ENCODE results near the gene CDH12. TPM values are rescaled to one million over a fixed set of nuclear protein-coding genes. Genes with fewer than 3 reads are reported as not detected.

The CDH12 gene
- total RNA-seq, 1 donor from 2014 or later: not detected

DNA sequence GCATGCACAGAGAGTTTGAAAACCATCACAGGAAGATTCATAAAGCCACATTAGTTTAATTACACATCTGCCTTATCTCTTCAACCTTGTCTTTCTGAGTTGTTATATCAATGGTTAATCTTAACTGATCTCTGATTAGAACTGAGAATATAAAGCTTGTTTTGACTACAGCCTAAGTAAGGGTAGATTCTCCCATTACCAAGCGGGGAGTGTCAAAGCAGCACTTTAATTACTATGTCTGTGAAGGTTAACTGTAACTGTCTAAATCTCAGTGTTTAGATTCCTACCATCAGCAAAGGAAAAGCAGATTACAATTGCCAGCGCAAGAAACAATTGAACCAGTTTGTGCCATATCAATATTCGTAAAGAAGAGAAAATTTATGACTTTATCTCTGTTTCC, 348.7 kb downstream of the CDH12 start:
- DNase-seq (no peak), ATAC-seq (no peak)
- intact Hi-C loops (cut with micrococcal nuclease): no loop called here

DNA sequence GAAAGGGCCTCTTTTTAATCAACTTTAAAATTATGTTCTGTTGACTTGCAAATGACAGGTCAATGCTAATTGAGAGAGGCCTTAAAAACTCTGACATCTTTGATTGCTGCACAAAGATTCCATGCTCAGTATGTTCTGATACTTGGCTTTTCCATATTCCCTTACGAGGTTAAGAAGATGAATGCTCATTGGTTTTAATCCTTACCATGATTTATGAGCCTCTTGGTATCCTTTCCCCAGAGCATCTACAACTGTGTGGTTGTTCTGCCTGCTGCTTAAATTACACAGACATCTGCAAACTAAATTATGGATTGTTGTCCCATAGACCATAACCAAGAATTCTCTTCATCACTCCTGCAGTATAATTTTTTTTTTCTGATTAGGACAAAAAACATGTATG, 352.6 kb downstream of the CDH12 start:
- DNase-seq (no peak), ATAC-seq (no peak)
- intact Hi-C loops (cut with micrococcal nuclease): no loop called here

DNA sequence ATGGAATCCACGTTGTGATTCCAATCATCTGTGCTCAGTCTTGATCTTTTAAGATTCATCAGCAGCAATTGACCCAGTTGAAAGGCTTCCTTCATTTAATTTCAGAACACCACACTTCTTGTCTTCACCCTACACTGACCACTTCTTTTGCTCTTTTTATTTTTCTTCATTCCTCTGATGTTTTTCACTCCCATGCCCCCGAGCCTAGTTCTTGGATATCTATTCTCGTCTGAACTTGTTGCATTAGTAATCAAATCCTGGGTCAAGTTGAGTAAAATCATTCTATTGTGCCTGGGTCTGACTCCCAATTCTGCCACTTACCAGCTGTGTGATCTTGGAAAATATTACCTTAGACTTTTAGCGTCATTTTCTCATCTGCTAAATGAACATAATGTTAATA, 356.5 kb downstream of the CDH12 start:
- intact Hi-C loops (cut with micrococcal nuclease): no loop called here
- DNase-seq (no peak), ATAC-seq (no peak)

DNA sequence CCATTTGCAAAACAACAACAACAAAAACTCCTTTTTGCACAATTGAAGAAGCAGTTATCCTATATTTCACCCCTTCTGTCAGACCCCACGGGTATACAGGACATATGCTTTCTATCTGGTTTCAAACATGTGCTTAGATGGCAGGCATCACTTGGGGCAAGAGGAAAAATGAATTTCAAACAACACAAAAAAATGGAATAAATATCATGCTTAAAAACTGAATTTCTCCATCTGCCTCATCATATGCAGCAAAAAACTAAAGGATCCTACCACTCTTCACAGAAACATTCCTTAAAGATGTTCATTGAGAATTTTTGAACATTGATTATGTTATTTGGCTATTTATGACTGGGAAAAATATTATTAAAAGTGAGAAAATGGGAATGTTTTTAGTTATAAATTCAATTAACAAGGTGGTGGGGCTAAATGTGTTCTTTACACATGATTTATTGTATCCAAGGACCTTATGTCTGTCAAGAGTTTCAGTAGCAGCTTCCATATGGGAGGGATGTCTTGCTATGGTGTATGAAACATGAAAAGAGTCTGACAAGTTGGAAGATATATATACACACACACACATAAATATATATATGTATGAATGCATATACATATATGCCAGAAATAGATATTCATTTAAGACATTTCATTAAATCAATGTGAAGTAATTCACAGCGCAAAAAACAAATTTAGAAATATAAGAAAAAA, 358.0 kb downstream of the CDH12 start:
- DNase-seq: no peak
- intact Hi-C loops (cut with micrococcal nuclease): no loop called here
- ATAC-seq: no peak

DNA sequence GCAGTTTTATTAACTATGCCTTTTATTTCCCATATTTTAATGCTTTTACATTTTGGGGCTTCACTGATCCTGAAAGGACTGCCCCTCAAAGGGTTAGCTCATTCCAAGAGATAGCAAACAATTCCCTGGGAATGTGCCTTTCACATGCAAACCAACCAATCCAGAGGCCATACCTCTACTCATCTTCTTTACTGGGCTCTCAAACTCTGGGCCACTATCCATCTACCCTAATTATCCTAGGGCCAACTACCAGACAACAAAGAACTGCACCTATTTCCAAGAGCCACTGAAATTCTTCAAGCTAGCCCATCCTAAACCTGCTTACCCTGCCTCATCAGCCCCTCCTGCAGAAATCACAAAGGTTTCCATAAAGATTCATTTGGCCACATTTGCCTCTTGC, 364.7 kb downstream of the CDH12 start:
- no peak for DNase-seq
- ATAC-seq: no peak
- intact Hi-C loops (cut with micrococcal nuclease): no loop called here

DNA sequence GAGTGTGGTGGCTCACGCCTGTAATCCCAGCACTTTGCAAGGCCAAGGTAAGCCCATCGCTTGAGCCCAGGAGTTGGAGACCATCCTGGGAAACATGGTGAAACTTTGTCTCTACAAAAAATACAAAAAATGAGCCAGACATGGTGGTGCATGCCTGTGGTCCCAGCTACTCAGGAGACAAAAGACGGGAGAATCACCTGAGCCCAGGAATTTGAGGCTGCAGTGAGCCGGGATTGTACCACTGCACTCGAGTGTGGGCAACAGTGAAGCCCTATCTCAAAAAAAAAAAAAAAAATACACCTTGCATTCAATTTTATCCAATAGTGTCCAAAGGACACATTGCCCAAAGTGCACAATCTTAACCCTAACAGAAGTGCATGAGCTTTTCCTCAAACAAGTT, 372.8 kb downstream of the CDH12 start:
- DNase-seq (no peak), ATAC-seq (no peak)
- intact Hi-C loops (cut with micrococcal nuclease): no loop called here

DNA sequence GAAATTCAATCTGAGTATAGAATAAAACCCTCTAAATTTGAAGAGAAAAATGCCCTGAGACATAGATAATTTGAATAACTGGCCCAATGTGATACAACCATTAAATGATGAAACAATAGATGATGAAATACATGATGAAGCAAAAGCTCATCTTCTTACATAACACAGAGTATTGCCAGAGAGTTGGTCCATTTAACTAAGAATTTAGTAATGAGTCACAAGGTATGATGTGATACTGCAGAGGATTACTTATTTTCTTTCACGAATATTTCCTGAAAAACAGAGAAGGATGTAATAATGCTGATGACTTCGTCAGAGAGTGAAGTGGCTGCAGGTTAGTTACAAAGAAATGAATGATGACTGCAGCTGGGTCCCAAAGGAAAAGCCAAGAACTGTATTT, 379.3 kb downstream of the CDH12 start:
- intact Hi-C loops (cut with micrococcal nuclease): no loop called here

DNA sequence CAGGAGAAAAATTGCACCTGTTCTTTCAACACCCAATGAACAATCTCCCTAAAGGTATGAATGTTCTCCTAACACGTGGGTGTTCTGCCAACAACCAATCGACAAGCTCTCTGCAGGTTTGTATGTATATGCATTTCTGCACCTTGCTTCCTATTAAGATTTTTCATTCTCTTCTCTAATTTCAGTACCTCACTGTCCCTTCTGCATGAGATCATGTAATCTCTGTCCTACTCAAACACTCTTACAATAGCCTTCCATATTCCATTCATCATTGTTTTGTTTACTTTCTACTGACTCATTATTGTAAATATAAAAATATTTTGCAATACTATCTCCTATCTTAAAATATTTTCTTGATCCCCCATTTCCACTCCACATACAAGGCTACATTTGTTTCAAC, 382.0 kb downstream of the CDH12 start:
- intact Hi-C loops (cut with micrococcal nuclease): no loop called here
- ATAC-seq: no peak
- no peak for DNase-seq

More for the DNA sequence above, 379.3 kb downstream of the CDH12 start:
- ATAC-seq: no peak
- DNase-seq: no peak

DNA sequence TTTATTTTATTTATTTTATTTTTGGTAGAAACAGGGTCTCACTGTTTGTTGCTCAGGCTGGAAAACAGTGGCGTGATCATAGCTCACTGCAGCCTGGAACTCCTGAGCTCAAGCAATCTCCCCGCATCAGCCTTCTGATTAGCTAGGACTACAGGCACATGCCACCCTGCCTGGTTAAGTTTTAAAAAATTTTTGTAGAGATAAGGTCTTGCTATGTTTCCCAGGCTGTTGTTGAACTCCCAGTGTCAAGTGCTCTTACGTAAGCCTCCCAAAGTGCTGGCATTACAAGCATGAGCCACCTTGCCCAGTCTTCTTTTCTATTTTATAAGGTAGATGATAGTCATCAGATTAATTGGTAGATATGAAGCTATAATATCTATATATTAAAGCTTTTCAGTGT, 382.7 kb downstream of the CDH12 start:
- no peak for ATAC-seq
- intact Hi-C loops (cut with micrococcal nuclease): no loop called here
- DNase-seq: no peak

DNA sequence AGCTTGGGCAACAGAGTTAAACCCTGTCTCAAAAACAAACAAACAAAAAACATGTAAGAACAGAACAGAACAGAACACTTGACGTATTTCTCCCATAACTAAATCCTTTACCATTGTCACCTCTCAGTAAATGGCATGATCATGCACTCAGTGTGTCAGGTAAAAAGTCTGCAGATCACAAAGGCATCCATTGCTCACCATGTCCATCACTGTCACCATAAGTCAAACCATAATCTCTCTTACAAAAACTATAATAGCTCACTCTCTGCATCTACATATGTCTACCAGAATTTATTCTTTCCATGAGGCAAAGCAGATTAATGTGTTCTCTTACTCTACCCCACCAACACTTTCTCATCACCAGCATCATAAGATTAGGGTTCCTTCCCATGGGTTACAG, 387.5 kb downstream of the CDH12 start:
- no peak for ATAC-seq
- intact Hi-C loops (cut with micrococcal nuclease): no loop called here

DNA sequence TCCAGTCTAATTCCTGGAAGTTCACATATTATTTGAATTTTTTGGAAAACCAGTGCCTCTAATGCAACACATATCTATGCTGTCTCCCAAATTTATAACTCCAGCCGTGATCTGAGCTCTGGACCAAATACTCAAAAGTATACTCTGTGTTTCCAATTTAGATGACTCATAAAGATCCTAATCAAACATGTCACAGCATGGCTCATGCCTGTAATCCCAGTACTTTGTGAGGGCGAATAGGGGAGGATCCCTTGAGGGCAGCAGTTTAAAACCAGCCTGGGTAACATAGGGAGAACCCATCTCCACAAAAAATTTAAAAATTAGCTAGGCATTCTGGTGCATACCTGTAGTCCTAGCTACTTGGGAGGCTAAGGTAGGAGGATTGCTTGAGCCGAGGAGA, 388.0 kb downstream of the CDH12 start:
- DNase-seq: no peak
- ATAC-seq: no peak
- intact Hi-C loops (cut with micrococcal nuclease): no loop called here

More for the DNA sequence above, 387.5 kb downstream of the CDH12 start:
- no peak for DNase-seq

DNA sequence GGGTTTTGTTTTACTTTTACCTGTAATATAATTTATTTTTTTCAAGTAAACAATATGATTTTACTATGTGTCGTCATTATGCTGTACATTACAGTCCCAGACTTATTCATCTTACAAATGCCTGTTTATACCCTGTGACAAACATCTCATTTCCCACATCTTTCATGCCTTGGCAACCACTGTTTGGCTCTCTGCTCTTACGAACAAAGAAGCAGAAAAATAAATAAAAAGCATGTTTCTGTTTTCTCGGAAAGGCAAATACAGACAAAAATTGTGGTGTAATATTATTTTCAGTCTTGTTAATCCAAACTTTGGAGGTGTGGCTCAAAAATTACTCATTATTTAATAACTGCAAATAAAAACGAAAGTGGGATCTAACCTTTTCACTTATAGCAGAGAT, 393.0 kb downstream of the CDH12 start:
- intact Hi-C loops (cut with micrococcal nuclease): no loop called here
- no peak for ATAC-seq

DNA sequence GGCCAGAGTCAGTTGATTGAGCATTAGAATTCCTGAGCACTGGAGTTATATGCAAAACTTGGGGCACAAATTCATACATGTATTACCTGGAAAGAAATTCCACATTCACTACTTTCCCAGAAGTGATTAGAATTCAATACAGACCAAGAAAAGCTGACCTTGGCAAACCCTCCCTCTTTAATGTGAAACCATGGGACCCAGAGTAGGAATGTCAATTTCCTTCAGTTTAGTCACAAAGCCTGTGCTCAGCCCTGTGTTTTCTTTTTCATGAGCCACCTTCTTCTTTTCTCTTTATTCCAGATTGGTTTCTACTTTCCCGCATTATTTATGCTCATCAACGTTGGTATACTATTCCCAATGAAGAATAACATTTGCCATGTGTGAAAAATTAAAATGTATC, 420.2 kb downstream of the CDH12 start:
- DNase-seq (no peak), ATAC-seq (no peak)
- intact Hi-C loops (cut with micrococcal nuclease): no loop called here

More for the DNA sequence above, 393.0 kb downstream of the CDH12 start:
- no peak for DNase-seq

DNA sequence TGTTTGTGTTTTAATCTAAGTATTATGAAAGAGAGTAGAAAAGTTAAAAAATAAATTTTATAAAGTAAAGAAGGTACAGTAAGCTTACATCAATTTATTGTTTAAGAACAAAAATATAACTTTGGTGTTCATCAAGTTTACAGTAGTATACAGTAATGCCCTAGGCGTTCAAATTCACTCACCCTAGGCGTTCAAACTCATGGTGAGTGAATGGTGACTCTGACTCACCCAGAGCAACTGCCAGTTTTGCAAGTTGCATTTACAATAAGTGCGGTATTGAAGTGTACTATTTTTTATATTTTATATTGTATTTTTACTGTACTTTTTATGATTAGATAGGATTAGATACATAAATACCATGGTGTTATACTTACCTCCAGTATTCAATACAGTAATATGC, 421.3 kb downstream of the CDH12 start:
- intact Hi-C loops (cut with micrococcal nuclease): no loop called here
- no peak for DNase-seq
- ATAC-seq: no peak

DNA sequence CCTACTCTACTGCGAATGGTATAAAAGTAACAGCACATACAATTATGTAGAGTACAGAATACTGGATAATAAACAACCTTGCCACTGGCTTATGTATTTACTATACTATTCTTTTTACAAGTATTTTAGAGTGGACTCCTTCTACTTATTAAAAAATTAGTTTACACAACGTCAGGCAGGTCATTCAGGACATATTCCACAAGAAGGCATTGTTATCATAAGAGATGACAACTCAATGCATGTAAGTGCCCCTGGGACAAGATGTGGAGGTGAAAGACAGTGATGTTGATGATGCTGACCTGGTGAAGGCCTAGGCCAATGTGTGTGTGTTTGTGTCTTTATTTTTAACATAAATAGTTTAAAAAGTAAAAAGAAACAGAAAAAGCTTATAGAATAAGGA, 421.7 kb downstream of the CDH12 start:
- intact Hi-C loops (cut with micrococcal nuclease): no loop called here
- DNase-seq (no peak), ATAC-seq (no peak)

DNA sequence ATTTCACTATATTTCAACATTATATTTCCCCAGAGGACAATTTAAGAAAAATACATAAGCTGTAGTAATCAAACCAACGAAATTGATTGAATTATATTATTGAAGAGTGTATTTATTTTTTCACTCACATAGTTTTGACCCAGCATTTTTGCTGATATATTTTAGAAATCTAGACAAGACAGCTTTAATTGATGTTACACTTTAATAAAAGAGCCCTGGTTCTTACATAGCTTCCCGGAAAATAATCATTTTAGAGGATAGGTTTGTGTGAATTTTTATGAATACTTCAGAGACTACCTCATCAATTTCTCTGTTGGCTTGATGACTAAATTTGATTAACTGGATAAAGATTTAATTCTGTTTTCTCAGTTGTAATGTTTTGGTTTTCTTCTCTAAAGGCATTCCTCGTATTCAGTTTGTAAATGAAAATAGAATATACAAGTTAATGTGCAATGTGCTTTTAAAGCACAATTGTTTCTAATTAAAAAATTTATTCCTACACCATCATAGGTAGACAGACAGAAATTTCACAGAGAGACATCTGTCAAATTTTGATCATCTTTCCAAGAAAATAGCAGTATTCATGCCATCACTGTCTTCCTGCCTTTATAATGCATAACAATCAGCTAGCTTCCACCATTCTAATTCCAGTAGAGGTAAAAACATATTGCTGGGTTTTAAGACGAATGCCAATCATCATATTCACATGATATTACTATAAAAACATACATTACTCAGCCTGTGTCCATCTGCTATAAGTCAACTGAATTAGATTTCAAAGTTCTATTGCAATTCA, 441.4 kb downstream of the CDH12 start:
- ATAC-seq: no peak
- intact Hi-C loops (cut with micrococcal nuclease): no loop called here
- no peak for DNase-seq

DNA sequence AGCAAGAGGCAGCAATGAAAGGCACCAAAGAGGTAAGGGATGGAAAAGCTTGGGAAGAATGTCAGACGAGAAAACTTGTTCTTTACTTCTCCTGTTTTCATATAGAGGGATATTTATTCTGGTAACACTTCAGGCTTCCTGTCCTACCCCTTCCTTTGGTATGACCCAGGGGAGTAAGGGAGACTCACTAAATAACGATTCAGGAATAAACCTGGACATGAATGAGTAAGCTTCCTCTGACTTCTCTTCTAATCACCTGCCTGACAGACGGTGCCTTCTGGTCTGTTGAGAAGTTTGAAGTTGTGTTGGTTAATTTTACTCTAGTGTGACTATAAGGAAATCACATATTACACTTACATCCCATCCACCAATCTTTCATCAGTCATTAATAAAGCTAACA, 461.2 kb downstream of the CDH12 start:
- ATAC-seq (no peak), DNase-seq (no peak)
- intact Hi-C loops (cut with micrococcal nuclease): no loop called here

DNA sequence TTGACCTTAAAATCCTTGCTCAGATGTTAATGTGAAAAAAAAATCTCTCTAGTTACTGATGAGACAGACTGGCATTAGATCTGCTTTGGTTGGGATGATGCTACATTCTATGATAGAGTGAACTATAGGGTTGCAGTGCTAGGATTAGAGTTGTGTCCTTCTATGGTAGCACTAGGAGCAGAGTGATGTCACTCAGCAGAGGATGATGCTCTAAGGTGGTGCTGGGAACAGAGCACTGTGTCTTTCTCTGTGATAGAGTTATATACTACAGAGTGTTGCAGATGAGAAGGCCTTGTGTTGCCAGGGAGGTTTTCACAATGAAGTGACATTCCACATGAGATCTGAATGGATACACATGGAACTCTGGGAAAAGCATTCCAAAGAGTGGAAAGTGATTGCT, 462.3 kb downstream of the CDH12 start:
- ATAC-seq (no peak), DNase-seq (no peak)
- intact Hi-C loops (cut with micrococcal nuclease): no loop called here

DNA sequence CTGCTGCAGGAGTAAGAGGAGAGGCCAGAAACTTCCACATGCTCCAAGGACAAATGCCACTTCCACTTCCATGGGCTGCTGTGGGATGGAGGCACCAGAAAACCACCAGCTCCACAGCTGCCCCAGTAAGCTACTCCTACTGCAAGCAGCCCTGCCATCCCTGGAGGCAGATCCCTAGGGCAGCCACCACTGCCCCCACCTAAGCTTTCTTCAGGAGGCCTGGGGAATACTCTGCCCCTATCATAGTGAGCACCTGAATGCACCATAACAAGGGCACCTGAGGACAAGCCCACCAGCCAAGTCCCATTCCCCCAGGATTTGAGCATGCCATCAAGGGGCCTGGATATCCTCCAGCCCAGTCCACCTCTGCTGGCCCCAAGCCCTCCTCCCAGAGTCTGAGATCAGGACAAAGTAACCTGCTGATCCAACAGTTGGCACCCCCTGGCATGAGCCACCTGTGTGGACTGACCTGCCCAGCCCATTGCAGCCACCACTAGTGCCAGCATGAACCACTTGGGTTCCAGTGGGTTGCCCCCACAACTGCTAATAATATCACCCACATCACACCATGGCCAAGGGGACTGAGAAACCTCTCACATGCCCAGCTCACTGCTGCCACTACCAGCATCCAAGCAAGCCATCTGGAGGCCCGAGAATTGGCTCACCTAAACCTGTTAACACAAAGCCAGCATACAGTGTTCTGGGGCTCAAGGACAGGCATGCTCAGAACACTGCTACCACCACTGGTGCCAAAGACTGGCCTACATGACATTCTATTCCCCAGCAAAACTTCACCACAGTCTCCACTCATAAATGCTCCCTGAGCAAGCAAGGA, 480.1 kb downstream of the CDH12 start:
- no peak for DNase-seq
- intact Hi-C loops (cut with micrococcal nuclease): no loop called here
- ATAC-seq: no peak

DNA sequence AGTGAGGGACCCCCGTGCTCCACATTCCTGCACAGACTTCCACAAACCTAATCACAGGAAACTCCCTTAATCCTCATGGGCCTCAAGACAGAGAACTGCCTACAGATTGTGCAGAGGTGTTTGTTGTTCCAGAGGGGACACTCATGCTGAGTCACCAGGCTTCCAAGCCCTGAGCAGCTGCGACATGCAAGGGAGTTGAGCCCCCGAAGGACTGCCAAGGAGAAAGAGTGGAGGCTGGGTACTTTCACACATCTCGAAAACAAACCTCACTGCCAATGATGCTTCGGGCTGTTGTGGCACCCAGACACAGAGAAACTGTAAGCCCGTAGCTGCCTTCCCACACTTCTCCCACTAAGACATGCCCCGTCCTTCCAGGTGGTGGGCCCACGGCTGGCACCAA, 480.8 kb downstream of the CDH12 start:
- ATAC-seq (no peak), DNase-seq (no peak)
- intact Hi-C loops (cut with micrococcal nuclease): no loop called here

Data from left ventricle myocardium superior (tissue), 1 donor.